ENCODE data around the gene UBAP2.

UBAP2 gene

GRCh38 chr9:33878691-33879366, 169.9 kb downstream of the UBAP2 start:
- no peak for FAIRE-seq

GRCh38 chr9:33877727-33878489, 170.8 kb downstream of the UBAP2 start:
- DNase-seq (ENCODE audit: low spot score), result no peak
- FAIRE-seq, result no peak

More at GRCh38 chr9:33878691-33879366, 169.9 kb downstream of the UBAP2 start:
- no peak for DNase-seq (ENCODE audit: low spot score)
